Activated CD4-positive, alpha-beta T cell treated with anti-CD3 and anti-CD28 coated beads for 24 hours (primary cell): ENCODE data around the gene NUDT22.

Experiments
- DNase-seq, 2 donors: peaks; one replicate each; pipeline ENCODE4 v3.0.0-alpha.2; 2020; ENCODE audit warnings: low read depth in 2 of 2

The NUDT22 gene

DNA sequence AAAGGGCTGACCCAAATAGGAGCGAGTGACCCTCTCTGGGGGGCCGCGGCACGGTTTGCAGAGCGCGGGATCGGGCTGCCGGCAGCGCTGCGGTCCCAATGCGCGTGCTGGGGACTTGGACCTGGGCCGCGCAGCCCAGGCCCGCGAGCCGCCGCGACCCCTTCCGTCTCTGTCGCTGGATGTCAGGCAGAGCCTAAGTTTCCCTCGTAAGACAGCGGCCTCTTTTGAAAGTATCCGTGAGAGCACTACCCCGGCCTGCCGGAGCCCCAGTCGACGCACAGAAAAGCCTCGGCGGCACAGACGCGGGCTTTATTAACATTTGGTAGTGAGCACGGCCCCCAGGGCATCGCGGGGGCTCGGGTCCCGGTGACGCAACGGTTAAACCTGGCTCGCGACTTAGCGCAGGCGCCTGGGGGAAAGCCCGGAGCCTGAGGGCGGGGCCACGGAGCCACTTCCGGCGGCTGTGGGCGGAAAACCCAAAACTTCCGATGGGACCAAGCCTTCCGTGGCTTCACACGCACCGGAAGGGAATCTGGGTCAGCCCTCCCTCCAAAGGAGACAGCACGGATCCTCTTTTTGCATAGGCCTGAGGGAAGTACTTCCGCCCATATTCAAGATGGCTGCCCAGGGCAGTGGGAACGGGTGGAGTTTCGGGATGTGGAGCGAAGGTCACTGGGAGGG is 43.6 kb downstream of the NUDT22 start:
- DNase-seq, result peak; percentile 95 to 97

DNA sequence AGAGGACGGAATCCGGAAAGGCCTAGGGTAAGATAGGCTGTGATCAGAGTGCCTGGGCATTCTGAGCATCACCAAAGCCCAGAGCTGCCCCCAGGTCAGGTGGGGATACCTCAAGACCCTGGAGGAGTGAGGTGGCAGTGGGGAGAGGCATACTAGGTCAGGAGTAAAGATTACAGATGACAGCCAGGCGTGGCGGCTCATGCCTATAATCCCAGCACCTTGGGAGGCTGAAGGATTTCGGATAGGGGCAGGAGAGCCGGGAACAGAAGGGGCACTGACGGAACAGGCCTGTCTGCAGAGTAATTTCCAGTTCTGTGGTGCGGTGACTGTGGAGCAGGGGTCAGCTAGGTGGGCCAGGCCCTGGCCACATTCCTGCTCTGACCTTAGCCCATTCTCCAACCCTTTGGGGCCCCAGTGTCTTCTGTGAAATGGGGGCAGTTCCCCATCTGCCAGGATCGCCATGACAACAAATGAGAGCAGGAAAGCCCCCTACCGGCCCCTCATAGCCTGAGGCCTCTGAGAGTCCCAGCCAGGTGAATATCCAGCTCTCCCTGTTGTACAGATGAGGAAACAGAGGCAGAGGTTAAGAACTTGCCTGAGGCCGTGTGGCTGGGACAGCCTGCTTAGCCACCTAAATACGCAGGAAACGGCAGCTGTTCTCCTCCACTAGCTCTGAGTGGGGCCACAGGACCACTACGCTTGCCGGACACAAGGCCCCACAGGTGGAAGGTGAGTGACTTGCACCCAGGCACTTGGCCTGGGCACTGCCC is 49.1 kb downstream of the NUDT22 start:
- DNase-seq, result no peak

DNA sequence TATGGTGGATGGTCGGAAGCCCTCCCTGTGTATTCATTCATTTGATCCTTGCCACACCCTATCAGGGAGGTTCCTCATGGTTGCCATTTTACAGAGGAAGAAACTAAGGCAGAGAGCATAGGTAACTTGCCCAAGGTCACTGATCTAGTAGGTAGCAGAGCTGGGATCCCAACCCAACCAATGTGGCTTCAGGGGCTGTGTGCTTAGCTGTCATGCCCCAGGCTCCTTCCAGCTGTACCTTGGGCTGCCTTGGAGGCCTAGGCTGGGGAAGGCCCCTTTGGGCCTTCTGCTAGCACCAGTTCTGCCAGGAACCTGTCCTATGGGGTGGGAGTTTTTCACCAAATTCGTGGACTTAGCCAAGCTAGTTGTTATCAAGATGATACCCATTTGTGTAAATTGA is 49.8 kb downstream of the NUDT22 start:
- DNase-seq, result no peak

DNA sequence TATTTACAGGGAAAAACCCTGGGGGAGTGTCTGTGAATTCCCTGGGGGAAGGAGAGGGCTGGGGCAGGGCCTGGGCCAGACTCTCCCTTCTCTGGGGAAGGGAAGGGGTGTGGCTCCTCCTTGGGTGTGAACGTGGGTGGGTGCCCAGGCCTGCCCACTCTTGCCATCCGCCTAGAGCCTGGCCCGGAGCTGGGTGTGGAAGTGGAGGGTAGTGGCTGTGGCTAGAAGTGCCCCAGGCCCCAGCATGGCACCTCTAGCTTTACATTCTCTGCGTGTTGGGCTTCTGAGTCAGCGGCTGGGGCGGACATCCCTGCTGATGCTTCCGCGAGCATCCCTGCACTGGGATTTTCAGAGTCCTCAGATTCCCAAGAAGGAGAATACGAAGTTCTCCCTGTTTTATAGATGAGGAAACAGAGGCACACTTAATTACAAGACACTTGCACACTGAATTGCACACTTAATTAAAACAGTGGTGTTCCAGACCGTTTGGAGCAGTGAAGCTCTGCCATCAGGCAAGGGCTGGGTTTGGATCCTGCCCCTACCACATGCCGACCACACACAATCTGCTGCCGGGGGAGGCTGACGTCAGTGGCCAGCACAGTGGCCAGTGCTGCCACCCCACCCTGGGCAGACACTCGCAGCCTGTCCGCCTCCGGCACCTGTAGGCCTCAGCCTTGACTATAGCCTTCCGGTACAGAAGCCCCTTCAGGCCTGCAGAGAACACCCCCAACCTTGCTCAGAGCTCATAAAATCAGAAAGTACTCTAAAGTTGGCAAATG is 50.8 kb downstream of the NUDT22 start:
- no peak for DNase-seq

DNA sequence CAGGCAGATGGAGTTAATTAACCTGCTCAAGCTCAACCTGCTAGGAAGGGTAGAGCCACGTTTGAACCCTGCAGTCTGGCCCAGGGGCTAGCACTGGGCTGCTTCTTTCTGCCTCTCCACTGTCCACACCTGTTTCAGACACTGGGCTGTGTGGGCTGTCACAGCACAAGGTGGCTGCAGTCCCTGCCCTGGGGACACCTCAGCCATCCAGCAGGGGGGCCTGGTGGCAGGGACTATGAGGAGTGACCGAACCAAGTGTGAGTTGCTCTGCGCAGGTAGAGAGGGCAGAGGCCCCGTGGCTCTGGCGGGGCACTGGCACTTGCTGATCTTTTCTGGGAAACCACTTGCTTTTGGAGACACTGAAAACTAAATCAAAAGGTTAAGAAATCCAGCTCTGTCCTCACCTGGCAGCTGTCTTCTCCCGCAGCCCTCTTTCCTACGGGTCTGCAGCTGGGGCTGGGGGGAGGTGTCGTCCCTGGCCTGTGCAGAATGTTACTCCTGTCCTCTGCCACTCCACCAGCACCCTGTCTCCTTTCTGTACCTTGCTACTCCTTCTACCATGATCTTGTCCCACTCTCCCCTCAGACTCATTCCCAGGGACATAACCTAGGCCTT is 52.6 kb downstream of the NUDT22 start:
- DNase-seq, result no peak
